CD4-positive, alpha-beta memory T cell (primary cell): ENCODE measurements around the gene ST6GALNAC3. TPM values are rescaled to one million over a fixed set of nuclear protein-coding genes. Genes with fewer than 3 reads are reported as not detected.
A peak's percentile ranks its signal among the peaks of the same experiment; 100 is the strongest.

Experiments used
- CTCF ChIA-PET: fragments of 350-600 bp; sonication (Branson Sonifier 250); formaldehyde crosslinking; loops from one replicate; lab custom pipeline; 2021; ENCODE audit warnings: inconsistent platforms; ENCODE audit not compliant: partially characterized antibody; lab: Charles Lee
- POLR2A ChIA-PET: fragments of 350-600 bp; sonication (Branson Sonifier 250); formaldehyde crosslinking; loops from one replicate; lab custom pipeline; 2021; ENCODE audit not compliant: partially characterized antibody; lab: Charles Lee
- DNase-seq, 5 donors: peaks; one replicate each; pipeline versions ENCODE4 v3.0.0 to v3.0.0-alpha.2; 2020 to 2022; ENCODE audit warnings: mixed read lengths in 1 of 5
- H3K27ac ChIP-seq: one replicate; pipeline ENCODE4 v1.7.0; 2013; ENCODE audit warnings: low read depth, low read length
- H3K27me3 ChIP-seq: 2 replicates; pipeline ENCODE4 v1.7.0; 2013; ENCODE audit warnings: mild to moderate bottlenecking, low read length, moderate library complexity; ENCODE audit not compliant: insufficient read depth
- H3K36me3 ChIP-seq: 2 replicates; pipeline ENCODE4 v1.7.0; 2013; ENCODE audit warnings: mild to moderate bottlenecking, low read length, moderate library complexity; ENCODE audit not compliant: insufficient read depth
- H3K4me1 ChIP-seq: 2 replicates; pipeline ENCODE4 v1.7.0; 2013; ENCODE audit warnings: mild to moderate bottlenecking, low read length, moderate library complexity; ENCODE audit not compliant: insufficient read depth
- H3K4me3 ChIP-seq, 2 donors: one replicate each; pipeline ENCODE4 v1.7.0; 2013; ENCODE audit warnings: low read length in 2 of 2, mild to moderate bottlenecking in 1 of 2
- H3K9me3 ChIP-seq, 2 donors: one replicate each; pipeline ENCODE4 v1.7.0; 2013; ENCODE audit warnings: low read length in 2 of 2, control low read depth in 1 of 2; ENCODE audit not compliant: control insufficient read depth in 1 of 2
- H3K27ac Mint-ChIP-seq, 7 donors: one replicate each; pipeline ENCODE4 v1.8.0; 2020 to 2021; ENCODE audit warnings: mixed read lengths in 7 of 7, mild to moderate bottlenecking in 6 of 7, inconsistent platforms in 3 of 7, moderate library complexity in 3 of 7
- H3K27me3 Mint-ChIP-seq, 2 donors: one replicate each; pipeline ENCODE4 v1.8.0; 2020 to 2021; ENCODE audit warnings: mixed read lengths in 2 of 2
- H3K36me3 Mint-ChIP-seq, 2 donors: one replicate each; pipeline ENCODE4 v1.8.0; 2020 to 2021; ENCODE audit warnings: mixed read lengths in 2 of 2, inconsistent platforms in 1 of 2, mild to moderate bottlenecking in 1 of 2
- H3K4me1 Mint-ChIP-seq, 4 donors: one replicate each; pipeline ENCODE4 v1.8.0; 2020 to 2021; ENCODE audit warnings: mixed read lengths in 4 of 4, mild to moderate bottlenecking in 1 of 4
- H3K4me3 Mint-ChIP-seq, 8 donors: one replicate each; pipeline ENCODE4 v1.8.0; 2020 to 2021; ENCODE audit warnings: mixed read lengths in 8 of 8, mild to moderate bottlenecking in 7 of 8, moderate library complexity in 6 of 8, inconsistent platforms in 3 of 8
- H3K9me3 Mint-ChIP-seq, 8 donors: one replicate each; pipeline ENCODE4 v1.8.0; 2020 to 2021; ENCODE audit warnings: mixed read lengths in 8 of 8, mild to moderate bottlenecking in 5 of 8, inconsistent platforms in 3 of 8, moderate library complexity in 1 of 8
- intact Hi-C: fragments of 100-400 bp; cut with micrococcal nuclease; formaldehyde crosslinking; loops from one replicate; pipeline ENCODE4 v1.15.1; 2023
- polyA plus RNA-seq, 2 donors: library from polyadenylated mRNA; unstranded; fragments of 300-500 nt; fragmentation: Illumina TruSeq; gene quantifications; one replicate each; pipeline ENCODE4 v1.2.3, GENCODE V29; 2021
- total RNA-seq, 2 experiments: library from RNA; stranded (reverse); gene quantifications; one replicate each; pipeline ENCODE4 v1.2.3, GENCODE V29; 2021

Gene ST6GALNAC3
- total and polyA plus RNA-seq, 4 experiments from 2014 or later, result 0.47 to 1.2 (median 1.1) TPM; not detected in 1

DNA sequence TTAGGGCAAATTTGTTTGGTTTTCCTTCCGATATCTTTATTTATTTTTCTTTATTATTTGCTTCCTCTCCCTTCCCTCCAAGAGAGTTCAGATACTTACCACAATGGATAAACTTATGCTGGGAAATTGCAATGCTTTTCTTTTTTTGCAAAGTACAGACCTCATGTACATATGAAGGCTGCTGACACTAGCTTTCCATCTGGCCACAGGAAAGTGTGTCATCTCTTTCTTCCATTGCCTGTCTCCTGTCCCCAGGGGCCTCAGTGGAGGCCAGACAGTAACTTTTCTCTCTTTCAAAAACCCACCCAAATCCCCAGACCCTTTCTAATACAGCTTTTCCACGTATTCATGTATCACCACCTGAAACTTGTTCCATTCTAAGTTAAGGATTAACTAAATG, 73.9 kb downstream of the ST6GALNAC3 start:
- intact Hi-C loops, result no loop called here
- Mint-ChIP-seq H3K4me1 (no peaks in the 10 kb centered on the region), H3K27me3 (peaks cover 5 to 11% of the 10 kb centered on the region in 2 donors), H3K9me3 (no peaks in the 10 kb centered on the region), H3K27ac (no peak overlapping the region), H3K36me3 (no peaks in the 10 kb centered on the region), H3K4me3 (no peak overlapping the region)
- CTCF ChIA-PET, result no interaction called here
- no peak overlapping the region for H3K4me3 ChIP-seq
- H3K36me3 ChIP-seq, result no peaks in the 10 kb centered on the region
- H3K27ac ChIP-seq, result no peak overlapping the region
- no peak for DNase-seq
- POLR2A ChIA-PET, result no interaction called here
- H3K9me3 ChIP-seq, result no peaks in the 10 kb centered on the region
- H3K27me3 ChIP-seq, result no peaks in the 10 kb centered on the region
- no peaks in the 10 kb centered on the region for H3K4me1 ChIP-seq

DNA sequence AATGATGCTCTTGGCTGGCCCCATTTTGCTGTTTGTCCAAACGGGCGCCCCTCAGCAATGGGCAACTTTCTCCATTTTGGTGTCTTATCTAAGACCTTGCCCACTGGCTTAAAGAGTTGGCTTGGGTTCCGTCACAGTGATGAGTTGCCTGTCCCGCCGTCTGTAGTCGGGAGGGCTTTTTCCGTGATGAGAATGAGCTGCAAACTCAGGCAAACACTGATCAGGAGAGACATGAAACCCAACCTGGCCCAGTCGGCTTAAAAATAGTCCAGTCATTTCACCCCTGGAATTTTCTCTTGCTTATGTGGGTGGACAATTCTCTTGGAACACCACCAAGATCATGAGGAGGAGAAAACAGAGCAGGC, 79.3 kb downstream of the ST6GALNAC3 start:
- no peaks in the 10 kb centered on the region for H3K27me3 ChIP-seq
- no peaks in the 10 kb centered on the region for H3K36me3 ChIP-seq
- intact Hi-C loops, result loop anchor here (1.0 to 10.0 kb wide), 8 partner anchors 141 to 1529 kb away; no protein-coding TSS in a partner anchor
- Mint-ChIP-seq H3K36me3 (no peaks in the 10 kb centered on the region), H3K27ac (peak overlapping the region in 4 of 7 donors; percentile 83 to 93 (median 90)), H3K4me3 (peak overlapping the region in 4 of 8 donors; percentile 90 to 96 (median 94)), H3K9me3 (no peaks in the 10 kb centered on the region), H3K27me3 (peaks cover 2 to 8% of the 10 kb centered on the region in 2 donors), H3K4me1 (peaks cover 5 to 13% (median 7%) of the 10 kb centered on the region in 4 donors)
- no peaks in the 10 kb centered on the region for H3K9me3 ChIP-seq
- CTCF ChIA-PET, result interaction anchor here (0.7 to 3.2 kb wide), 23 partner anchors 8 to 1960 kb away, joined by 3 to 26 read pairs (median 6); no protein-coding TSS in a partner anchor
- H3K27ac ChIP-seq, result no peak overlapping the region
- DNase-seq, result no peak
- POLR2A ChIA-PET, result no interaction called here
- peaks cover 7% of the 10 kb centered on the region for H3K4me1 ChIP-seq
- H3K4me3 ChIP-seq, result no peak overlapping the region

DNA sequence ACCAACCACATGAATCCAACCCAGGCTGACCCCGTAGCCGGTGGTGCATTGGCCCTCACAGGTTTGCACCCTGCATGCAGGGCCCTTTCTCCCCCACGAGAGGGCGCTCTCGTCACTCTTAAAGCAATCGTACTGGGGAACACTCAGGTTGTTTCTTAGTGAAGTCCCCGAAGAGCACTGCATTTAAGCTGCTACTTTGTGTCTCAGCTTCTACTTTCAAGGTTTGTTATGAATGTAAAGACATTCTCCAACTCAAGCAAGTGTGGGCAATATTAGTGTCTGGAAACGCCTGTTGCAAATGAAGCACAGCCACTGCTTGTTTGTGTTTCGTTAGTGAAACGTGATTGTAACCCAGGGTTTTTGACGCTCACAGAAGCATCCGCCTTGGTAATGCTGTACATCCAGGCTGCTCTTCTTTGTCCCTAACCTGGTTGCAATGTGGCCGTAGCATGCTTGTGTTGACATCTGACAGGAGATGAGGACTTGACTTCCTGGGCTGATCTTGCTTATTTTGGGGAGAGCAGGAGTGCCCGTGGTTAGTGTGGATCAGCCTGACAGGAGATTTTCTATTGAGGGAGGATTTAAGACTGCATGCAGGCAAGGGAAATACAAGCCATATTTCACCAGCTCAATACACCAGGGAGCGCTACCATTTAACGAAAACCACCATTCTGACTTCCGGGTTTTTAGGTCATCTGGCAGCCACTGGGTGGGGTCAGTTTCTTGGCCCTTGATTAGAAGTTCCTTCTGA, 79.8 kb downstream of the ST6GALNAC3 start:
- DNase-seq, result peak; percentile 67 to 78 (median 77)
- Histone ChIP-seq H3K4me3 (peak overlapping the region; percentile 24 to 60), H3K4me1 (peaks cover 7% of the 10 kb centered on the region), H3K36me3 (no peaks in the 10 kb centered on the region), H3K27me3 (no peaks in the 10 kb centered on the region), H3K27ac (peak overlapping the region; percentile 40), H3K9me3 (no peaks in the 10 kb centered on the region)
- no peaks in the 10 kb centered on the region for H3K9me3 Mint-ChIP-seq
- ChIA-PET POLR2A (interaction anchor here (0.7 to 1.3 kb wide), 3 partner anchors 113 to 141 kb away, joined by 3 read pairs; no protein-coding TSS in a partner anchor), CTCF (interaction anchor here (0.6 to 3.2 kb wide), 32 partner anchors 8 to 1960 kb away, joined by 3 to 26 read pairs (median 4); no protein-coding TSS in a partner anchor)
- peaks cover 2 to 5% of the 10 kb centered on the region in 2 donors for H3K27me3 Mint-ChIP-seq
- H3K4me3 Mint-ChIP-seq, result peak overlapping the region; percentile 89 to 96 (median 92)
- no peaks in the 10 kb centered on the region for H3K36me3 Mint-ChIP-seq
- H3K4me1 Mint-ChIP-seq, result peaks cover 5 to 13% (median 7%) of the 10 kb centered on the region in 4 donors
- peak overlapping the region; percentile 69 to 97 (median 91) for H3K27ac Mint-ChIP-seq
- intact Hi-C loops, result loop anchor here (1.0 to 10.0 kb wide), 8 partner anchors 140 to 1529 kb away; no protein-coding TSS in a partner anchor

DNA sequence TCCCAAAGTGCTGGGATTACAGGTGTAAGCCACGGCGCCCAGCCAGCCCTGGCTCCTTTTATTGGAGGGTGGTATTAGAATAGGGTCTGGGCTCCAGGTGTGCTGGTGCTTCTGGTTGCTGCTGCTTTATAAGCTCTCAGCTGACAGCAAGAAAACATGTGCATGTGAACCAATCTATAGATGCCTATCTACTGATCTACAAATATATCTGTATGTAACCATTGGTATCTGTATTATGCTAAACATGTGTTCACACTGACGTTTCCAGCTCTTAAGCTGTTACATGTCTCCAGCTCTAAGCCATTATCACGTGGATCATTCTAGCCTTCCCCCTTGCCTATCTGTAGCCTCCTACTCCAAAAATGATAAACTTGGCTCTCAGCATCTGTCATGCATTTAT, 82.4 kb downstream of the ST6GALNAC3 start:
- no peak overlapping the region for H3K4me3 Mint-ChIP-seq
- no peak overlapping the region for H3K4me3 ChIP-seq
- H3K4me1 Mint-ChIP-seq, result peaks cover 5 to 13% (median 7%) of the 10 kb centered on the region in 4 donors
- DNase-seq, result no peak
- no peaks in the 10 kb centered on the region for H3K36me3 ChIP-seq
- H3K36me3 Mint-ChIP-seq, result no peaks in the 10 kb centered on the region
- no peak overlapping the region for H3K27ac Mint-ChIP-seq
- intact Hi-C loops, result loop anchor here (10.0 kb wide), 3 partner anchors 138 to 358 kb away; no protein-coding TSS in a partner anchor
- peaks cover 7% of the 10 kb centered on the region for H3K4me1 ChIP-seq
- H3K27me3 ChIP-seq, result no peaks in the 10 kb centered on the region
- H3K9me3 Mint-ChIP-seq, result no peaks in the 10 kb centered on the region
- peaks cover 0 to 1% of the 10 kb centered on the region in 2 donors for H3K27me3 Mint-ChIP-seq
- H3K9me3 ChIP-seq, result no peaks in the 10 kb centered on the region
- CTCF ChIA-PET, result interaction anchor here (1.2 kb wide), 1 partner anchor 142 kb away, joined by 3 read pairs; no protein-coding TSS in a partner anchor
- no peak overlapping the region for H3K27ac ChIP-seq
- POLR2A ChIA-PET, result interaction anchor here (0.6 kb wide), 1 partner anchor 104 kb away, joined by 3 read pairs; no protein-coding TSS in a partner anchor

DNA sequence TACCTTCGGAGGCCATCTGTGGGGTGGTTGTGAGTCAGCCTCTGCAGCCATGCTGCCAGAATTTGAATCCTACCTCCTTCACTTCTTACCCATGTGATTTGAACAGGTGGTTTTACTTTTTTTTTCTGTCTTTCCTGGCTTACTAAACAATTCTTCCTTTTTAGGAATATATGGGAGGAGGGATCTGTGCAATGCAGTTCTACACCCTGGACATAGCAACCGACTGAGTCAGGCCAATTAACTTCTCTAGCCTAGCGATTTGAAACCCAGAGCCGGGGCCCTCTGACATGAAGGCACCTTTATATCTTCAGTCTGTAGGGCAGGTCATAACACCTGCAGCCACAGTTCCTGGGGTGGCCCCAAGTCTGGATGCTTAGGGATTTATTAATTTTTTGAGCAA, 83.6 kb downstream of the ST6GALNAC3 start:
- Mint-ChIP-seq H3K9me3 (no peaks in the 10 kb centered on the region), H3K27me3 (peaks cover 0 to 1% of the 10 kb centered on the region in 2 donors), H3K27ac (no peak overlapping the region), H3K36me3 (no peaks in the 10 kb centered on the region), H3K4me1 (peaks cover 5 to 13% (median 7%) of the 10 kb centered on the region in 4 donors), H3K4me3 (no peak overlapping the region)
- Histone ChIP-seq H3K4me3 (no peak overlapping the region), H3K27me3 (no peaks in the 10 kb centered on the region), H3K27ac (no peak overlapping the region), H3K9me3 (no peaks in the 10 kb centered on the region), H3K36me3 (no peaks in the 10 kb centered on the region), H3K4me1 (peaks cover 7% of the 10 kb centered on the region)
- ChIA-PET CTCF (no interaction called here), POLR2A (no interaction called here)
- DNase-seq, result no peak
- intact Hi-C loops, result loop anchor here (10.0 kb wide), 3 partner anchors 137 to 357 kb away; no protein-coding TSS in a partner anchor

DNA sequence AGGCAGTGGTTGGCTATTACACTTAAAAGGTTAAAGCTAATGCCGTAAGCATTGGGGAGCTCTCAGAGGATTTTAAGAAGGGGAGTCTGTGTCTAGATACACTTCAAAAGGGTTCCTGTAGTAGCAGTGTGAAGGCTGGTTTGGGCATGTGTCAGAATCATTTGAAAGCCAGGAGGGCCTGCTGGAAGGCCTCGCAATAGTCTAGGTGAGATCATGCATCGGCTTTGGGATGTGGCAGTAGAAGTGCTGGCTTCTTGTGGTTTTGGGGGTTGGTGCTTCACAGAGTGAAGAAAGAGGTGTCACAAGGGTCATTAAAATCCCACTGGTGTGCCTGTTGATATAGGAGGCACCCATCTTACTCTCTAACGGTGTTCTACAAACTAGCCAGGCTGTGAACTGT, 85.7 kb downstream of the ST6GALNAC3 start:
- Histone ChIP-seq H3K4me3 (no peak overlapping the region), H3K27ac (no peak overlapping the region), H3K4me1 (no peaks in the 10 kb centered on the region), H3K27me3 (no peaks in the 10 kb centered on the region), H3K36me3 (no peaks in the 10 kb centered on the region), H3K9me3 (no peaks in the 10 kb centered on the region)
- Mint-ChIP-seq H3K4me1 (peaks cover 0 to 5% (median 0%) of the 10 kb centered on the region in 4 donors), H3K36me3 (no peaks in the 10 kb centered on the region), H3K4me3 (no peak overlapping the region), H3K27me3 (no peaks in the 10 kb centered on the region), H3K27ac (no peak overlapping the region), H3K9me3 (no peaks in the 10 kb centered on the region)
- DNase-seq, result no peak
- ChIA-PET CTCF (no interaction called here), POLR2A (no interaction called here)
- intact Hi-C loops, result no loop called here

DNA sequence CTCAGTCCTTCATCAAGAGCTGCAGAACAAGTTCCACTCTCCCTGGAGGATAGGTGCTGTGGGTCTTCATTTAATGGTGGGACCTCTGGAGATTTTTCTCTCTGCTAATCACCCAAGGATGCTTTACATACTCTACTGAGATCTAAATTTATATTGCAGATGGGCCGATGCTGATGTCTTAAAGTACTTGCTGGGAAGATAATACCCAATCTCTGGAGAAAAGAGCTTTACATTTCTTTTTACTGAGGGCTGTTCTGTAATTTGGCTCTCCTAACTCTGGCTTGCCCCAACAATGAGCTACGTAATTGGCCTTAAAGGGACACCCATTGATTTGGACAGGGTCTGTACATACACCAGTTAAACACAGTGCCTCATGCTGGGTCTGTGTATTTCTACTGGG, 86.9 kb downstream of the ST6GALNAC3 start:
- Histone ChIP-seq H3K9me3 (no peaks in the 10 kb centered on the region), H3K27ac (no peak overlapping the region), H3K27me3 (no peaks in the 10 kb centered on the region), H3K4me1 (no peaks in the 10 kb centered on the region), H3K36me3 (no peaks in the 10 kb centered on the region), H3K4me3 (no peak overlapping the region)
- ChIA-PET POLR2A (no interaction called here), CTCF (interaction anchor here (1.9 to 2.0 kb wide), 2 partner anchors 8 to 9 kb away, joined by 5 to 6 read pairs; no protein-coding TSS in a partner anchor)
- intact Hi-C loops, result no loop called here
- H3K36me3 Mint-ChIP-seq, result no peaks in the 10 kb centered on the region
- no peak overlapping the region for H3K4me3 Mint-ChIP-seq
- no peaks in the 10 kb centered on the region for H3K9me3 Mint-ChIP-seq
- no peaks in the 10 kb centered on the region for H3K4me1 Mint-ChIP-seq
- H3K27me3 Mint-ChIP-seq, result no peaks in the 10 kb centered on the region
- H3K27ac Mint-ChIP-seq, result no peak overlapping the region
- no peak for DNase-seq
